Activated T-helper 17 cell treated with anti-CD3 and anti-CD28 coated beads, Interleukin-2, amount 50 U/mL, for 72 hours (primary cell): Measurements from ENCODE around the gene SESN2. TPM values are rescaled to one million over a fixed set of nuclear protein-coding genes. Genes with fewer than 3 reads are reported as not detected.
A peak's percentile ranks its signal among the peaks of the same experiment; 100 is the strongest.

ENCODE experiments used
- ATAC-seq: fragments of 150-1000 bp; cut with Tn5 transposase; replicated peaks from 2 replicates; pipeline ENCODE4 v1.10.0; 2021; ENCODE audit warnings: mild to moderate bottlenecking, moderate library complexity
- H3K27ac Mint-ChIP-seq: one replicate; pipeline ENCODE4 v1.8.0; 2022; ENCODE audit warnings: mixed read lengths
- H3K27me3 Mint-ChIP-seq: one replicate; pipeline ENCODE4 v1.8.0; 2022; ENCODE audit warnings: mixed read lengths
- H3K36me3 Mint-ChIP-seq: one replicate; pipeline ENCODE4 v1.8.0; 2022; ENCODE audit warnings: low read depth, mild to moderate bottlenecking, mixed read lengths
- H3K4me1 Mint-ChIP-seq: one replicate; pipeline ENCODE4 v1.8.0; 2022; ENCODE audit warnings: mixed read lengths
- H3K4me3 Mint-ChIP-seq: one replicate; pipeline ENCODE4 v1.8.0; 2022; ENCODE audit warnings: mild to moderate bottlenecking, mixed read lengths
- H3K9me3 Mint-ChIP-seq: one replicate; pipeline ENCODE4 v1.8.0; 2022; ENCODE audit warnings: mixed read lengths
- total RNA-seq, 2 donors: library from RNA; stranded (reverse); gene quantifications; one replicate each; pipeline ENCODE4 v1.2.3, GENCODE V29; 2022

SESN2 gene
- total RNA-seq, 2 donors from 2014 or later, result 11.8 to 14.6 TPM

- no peak for ATAC-seq
- Mint-ChIP-seq H3K4me3 (no peak overlapping the region), H3K27me3 (no peaks in the 10 kb centered on the region), H3K27ac (no peak overlapping the region), H3K9me3 (no peaks in the 10 kb centered on the region), H3K36me3 (no peaks in the 10 kb centered on the region), H3K4me1 (no peaks in the 10 kb centered on the region)
Measured at GRCh38 chr1:28290851-28291250, 31.5 kb downstream of the SESN2 start.

- H3K27ac Mint-ChIP-seq, result no peak overlapping the region
- no peak for ATAC-seq
- H3K27me3 Mint-ChIP-seq, result peaks cover 3% of the 10 kb centered on the region
- H3K9me3 Mint-ChIP-seq, result no peaks in the 10 kb centered on the region
- no peaks in the 10 kb centered on the region for H3K4me1 Mint-ChIP-seq
- no peak overlapping the region for H3K4me3 Mint-ChIP-seq
- no peaks in the 10 kb centered on the region for H3K36me3 Mint-ChIP-seq
Measured at GRCh38 chr1:28291711-28292110, 32.4 kb downstream of the SESN2 start.

- Mint-ChIP-seq H3K27me3 (peaks cover 3% of the 10 kb centered on the region), H3K4me1 (peaks cover 4% of the 10 kb centered on the region), H3K27ac (no peak overlapping the region), H3K36me3 (no peaks in the 10 kb centered on the region), H3K9me3 (no peaks in the 10 kb centered on the region), H3K4me3 (no peak overlapping the region)
- no peak for ATAC-seq
Measured at GRCh38 chr1:28295936-28296335, 36.6 kb downstream of the SESN2 start.

GRCh38 chr1:28296401-28297261 is 37.3 kb downstream of the SESN2 start:
- Mint-ChIP-seq H3K27me3 (peaks cover 3% of the 10 kb centered on the region), H3K36me3 (no peaks in the 10 kb centered on the region), H3K4me3 (no peak overlapping the region), H3K4me1 (peaks cover 4% of the 10 kb centered on the region), H3K9me3 (no peaks in the 10 kb centered on the region), H3K27ac (no peak overlapping the region)
- no peak for ATAC-seq

- H3K27ac Mint-ChIP-seq, result no peak overlapping the region
- H3K36me3 Mint-ChIP-seq, result no peaks in the 10 kb centered on the region
- peaks cover 3% of the 10 kb centered on the region for H3K27me3 Mint-ChIP-seq
- H3K4me1 Mint-ChIP-seq, result peaks cover 4% of the 10 kb centered on the region
- H3K4me3 Mint-ChIP-seq, result no peak overlapping the region
- ATAC-seq, result peak; percentile 97
- H3K9me3 Mint-ChIP-seq, result no peaks in the 10 kb centered on the region
Measured at GRCh38 chr1:28297826-28298225, 38.5 kb downstream of the SESN2 start.

- Mint-ChIP-seq H3K27me3 (peaks cover 3% of the 10 kb centered on the region), H3K36me3 (no peaks in the 10 kb centered on the region), H3K27ac (no peak overlapping the region), H3K4me3 (no peak overlapping the region), H3K4me1 (peaks cover 4% of the 10 kb centered on the region), H3K9me3 (no peaks in the 10 kb centered on the region)
- no peak for ATAC-seq
Measured at GRCh38 chr1:28298438-28298837, 39.1 kb downstream of the SESN2 start.

GRCh38 chr1:28301368-28302174 is 42.3 kb downstream of the SESN2 start:
- Mint-ChIP-seq H3K4me3 (no peak overlapping the region), H3K4me1 (peaks cover 4% of the 10 kb centered on the region), H3K27ac (no peak overlapping the region), H3K27me3 (no peaks in the 10 kb centered on the region), H3K9me3 (no peaks in the 10 kb centered on the region), H3K36me3 (no peaks in the 10 kb centered on the region)
- ATAC-seq, result no peak

GRCh38 chr1:28302247-28302646 is 42.9 kb downstream of the SESN2 start:
- H3K4me3 Mint-ChIP-seq, result no peak overlapping the region
- H3K9me3 Mint-ChIP-seq, result no peaks in the 10 kb centered on the region
- H3K27ac Mint-ChIP-seq, result no peak overlapping the region
- no peaks in the 10 kb centered on the region for H3K27me3 Mint-ChIP-seq
- peaks cover 4% of the 10 kb centered on the region for H3K4me1 Mint-ChIP-seq
- no peaks in the 10 kb centered on the region for H3K36me3 Mint-ChIP-seq
- no peak for ATAC-seq

- no peak overlapping the region for H3K27ac Mint-ChIP-seq
- no peak overlapping the region for H3K4me3 Mint-ChIP-seq
- ATAC-seq, result no peak
- H3K36me3 Mint-ChIP-seq, result no peaks in the 10 kb centered on the region
- peaks cover 4% of the 10 kb centered on the region for H3K27me3 Mint-ChIP-seq
- no peaks in the 10 kb centered on the region for H3K4me1 Mint-ChIP-seq
- no peaks in the 10 kb centered on the region for H3K9me3 Mint-ChIP-seq
Measured at GRCh38 chr1:28306301-28306949, 47.1 kb downstream of the SESN2 start.

GRCh38 chr1:28308750-28309149 is 49.4 kb downstream of the SESN2 start:
- Mint-ChIP-seq H3K4me1 (no peaks in the 10 kb centered on the region), H3K27me3 (peaks cover 4% of the 10 kb centered on the region), H3K36me3 (no peaks in the 10 kb centered on the region), H3K9me3 (no peaks in the 10 kb centered on the region), H3K27ac (no peak overlapping the region), H3K4me3 (no peak overlapping the region)
- ATAC-seq, result no peak

GRCh38 chr1:28309702-28310101 is 50.4 kb downstream of the SESN2 start:
- H3K4me3 Mint-ChIP-seq, result no peak overlapping the region
- no peak overlapping the region for H3K27ac Mint-ChIP-seq
- H3K27me3 Mint-ChIP-seq, result peaks cover 4% of the 10 kb centered on the region
- no peaks in the 10 kb centered on the region for H3K4me1 Mint-ChIP-seq
- ATAC-seq, result no peak
- H3K9me3 Mint-ChIP-seq, result no peaks in the 10 kb centered on the region
- H3K36me3 Mint-ChIP-seq, result no peaks in the 10 kb centered on the region

- Mint-ChIP-seq H3K9me3 (no peaks in the 10 kb centered on the region), H3K27ac (no peak overlapping the region), H3K27me3 (peaks cover 4% of the 10 kb centered on the region), H3K4me3 (no peak overlapping the region), H3K4me1 (no peaks in the 10 kb centered on the region), H3K36me3 (no peaks in the 10 kb centered on the region)
- ATAC-seq, result no peak
Measured at GRCh38 chr1:28313702-28314546, 54.6 kb downstream of the SESN2 start.

GRCh38 chr1:28314547-28314941 is 55.2 kb downstream of the SESN2 start:
- Mint-ChIP-seq H3K4me1 (no peaks in the 10 kb centered on the region), H3K27ac (no peak overlapping the region), H3K36me3 (no peaks in the 10 kb centered on the region), H3K27me3 (peaks cover 4% of the 10 kb centered on the region), H3K4me3 (no peak overlapping the region), H3K9me3 (no peaks in the 10 kb centered on the region)
- no peak for ATAC-seq

- no peak overlapping the region for H3K27ac Mint-ChIP-seq
- H3K4me1 Mint-ChIP-seq, result no peaks in the 10 kb centered on the region
- no peaks in the 10 kb centered on the region for H3K27me3 Mint-ChIP-seq
- no peak for ATAC-seq
- H3K4me3 Mint-ChIP-seq, result no peak overlapping the region
- no peaks in the 10 kb centered on the region for H3K36me3 Mint-ChIP-seq
- H3K9me3 Mint-ChIP-seq, result no peaks in the 10 kb centered on the region
Measured at GRCh38 chr1:28317014-28317413, 57.7 kb downstream of the SESN2 start.
